ENCODE results near the gene SLC16A12. TPM values are rescaled to one million over a fixed set of nuclear protein-coding genes. Genes with fewer than 3 reads are reported as not detected.
"Not testable (repeated sequence)": the region's sequence is repeated elsewhere in the genome, so short reads cannot be mapped to it uniquely, and the experiment has no call there.

Gene SLC16A12
- total RNA-seq, 1 donor from 2014 or later, result 0.75 TPM

DNA sequence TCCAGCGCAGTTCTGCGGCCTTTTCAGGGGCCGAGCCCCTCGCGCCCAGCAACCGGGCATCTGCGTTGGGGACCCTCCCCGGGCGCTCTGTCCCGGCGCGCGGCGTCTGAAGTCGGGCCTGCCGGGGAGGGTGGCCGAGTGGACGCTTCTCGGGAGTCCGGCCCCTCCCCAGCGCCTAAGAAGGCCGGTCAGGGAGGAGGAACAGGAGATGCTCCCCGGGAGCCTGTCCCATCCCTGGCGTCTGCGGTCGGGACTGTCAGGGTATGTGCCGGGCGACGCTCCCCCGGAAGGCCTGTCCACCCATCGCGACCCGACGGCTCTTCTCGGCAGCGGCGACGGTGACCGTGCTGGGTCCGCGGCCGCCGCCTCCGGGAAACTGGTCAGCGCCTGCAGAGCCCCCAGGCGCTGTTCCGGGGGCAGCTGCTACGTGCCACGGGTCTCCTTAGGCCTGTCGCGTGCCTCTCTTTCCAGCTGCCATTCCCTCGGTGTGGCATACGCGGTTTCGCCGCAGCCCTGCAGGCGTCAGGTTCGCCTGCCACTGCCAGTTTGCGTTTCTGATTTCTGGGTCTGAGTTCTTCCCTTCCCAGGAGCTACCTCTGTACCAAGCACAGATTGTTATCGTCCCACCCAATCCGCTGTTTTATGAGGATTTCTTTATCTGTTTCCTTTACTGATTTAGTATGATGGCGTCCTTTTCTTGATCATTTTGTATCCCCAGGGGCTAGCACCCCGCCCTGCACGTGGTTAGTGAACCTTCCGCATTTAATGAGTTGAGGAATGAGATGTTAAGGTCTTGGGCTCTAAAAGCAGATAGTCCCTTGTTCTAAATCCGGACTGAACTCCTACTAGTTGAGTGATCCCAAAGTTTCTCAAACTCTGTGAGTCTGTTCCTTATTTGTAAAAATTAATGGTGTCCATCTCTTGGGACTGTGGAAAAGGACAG is 120.2 kb downstream of the SLC16A12 start:
- peak overlapping the region; percentile 71 for H3K4me3 ChIP-seq (ENCODE audit: low read depth, low read length)
- TF ChIP-seq, protein P1, sequence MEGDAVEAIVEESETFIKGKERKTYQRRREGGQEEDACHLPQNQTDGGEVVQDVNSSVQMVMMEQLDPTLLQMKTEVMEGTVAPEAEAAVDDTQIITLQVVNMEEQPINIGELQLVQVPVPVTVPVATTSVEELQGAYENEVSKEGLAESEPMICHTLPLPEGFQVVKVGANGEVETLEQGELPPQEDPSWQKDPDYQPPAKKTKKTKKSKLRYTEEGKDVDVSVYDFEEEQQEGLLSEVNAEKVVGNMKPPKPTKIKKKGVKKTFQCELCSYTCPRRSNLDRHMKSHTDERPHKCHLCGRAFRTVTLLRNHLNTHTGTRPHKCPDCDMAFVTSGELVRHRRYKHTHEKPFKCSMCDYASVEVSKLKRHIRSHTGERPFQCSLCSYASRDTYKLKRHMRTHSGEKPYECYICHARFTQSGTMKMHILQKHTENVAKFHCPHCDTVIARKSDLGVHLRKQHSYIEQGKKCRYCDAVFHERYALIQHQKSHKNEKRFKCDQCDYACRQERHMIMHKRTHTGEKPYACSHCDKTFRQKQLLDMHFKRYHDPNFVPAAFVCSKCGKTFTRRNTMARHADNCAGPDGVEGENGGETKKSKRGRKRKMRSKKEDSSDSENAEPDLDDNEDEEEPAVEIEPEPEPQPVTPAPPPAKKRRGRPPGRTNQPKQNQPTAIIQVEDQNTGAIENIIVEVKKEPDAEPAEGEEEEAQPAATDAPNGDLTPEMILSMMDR (IDR thresholded peaks at IDR 0.05; ENCODE audit: insufficient read depth, low read length, poor library complexity, severe bottlenecking), result no peak
- no peaks in the 10 kb centered on the region for H3K27me3 ChIP-seq (ENCODE audit: control insufficient read depth, insufficient read depth, low read length)
- no peaks in the 10 kb centered on the region for H3K36me3 ChIP-seq (ENCODE audit: control insufficient read depth, insufficient read depth, low read length)
- DNase-seq (ENCODE audit: low read depth), result no peak

DNA sequence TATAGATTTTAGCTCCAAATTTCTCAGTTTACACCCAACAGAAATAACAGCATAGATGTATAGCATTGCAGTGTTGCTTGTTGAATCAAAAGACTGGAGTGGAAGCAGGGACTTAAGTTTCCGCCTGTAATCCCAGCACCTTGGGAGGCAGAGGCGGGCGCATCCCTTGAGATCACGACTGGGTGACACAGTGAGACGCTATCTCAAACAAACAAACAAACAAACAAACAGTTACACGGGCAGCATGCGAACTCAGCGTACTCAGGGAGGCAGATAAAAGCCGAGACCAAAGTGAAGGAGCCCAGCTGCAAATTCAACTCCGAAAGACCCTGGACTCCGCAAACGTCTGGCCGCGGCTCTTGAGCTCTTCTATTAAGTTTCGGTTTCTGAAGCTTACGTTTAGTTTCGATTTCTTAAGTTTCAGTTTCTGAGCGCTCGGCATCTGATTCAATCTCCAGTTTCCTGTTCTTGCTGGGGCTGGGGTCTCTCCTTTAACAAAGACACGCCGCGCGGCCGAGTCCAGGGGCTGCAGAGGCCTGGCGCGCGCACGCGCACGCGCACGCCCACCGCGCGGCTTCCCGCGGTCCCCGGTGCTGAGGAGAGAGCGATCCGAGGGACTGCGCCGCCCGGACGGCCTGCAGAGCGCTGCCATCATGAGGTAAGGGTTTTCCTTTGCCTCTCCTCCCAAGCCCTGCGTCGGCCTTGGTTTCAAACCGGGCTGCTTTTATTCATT is 121.1 kb downstream of the SLC16A12 start, which contains the start of gene IFIT5:
Gene IFIT5 (plus strand): TSS at position 423 of the 733 bp plus-strand sequence. CDS start 231 bp downstream, at position 654.
- no peaks in the 10 kb centered on the region for H3K27me3 ChIP-seq (ENCODE audit: control insufficient read depth, insufficient read depth, low read length)
- no peaks in the 10 kb centered on the region for H3K36me3 ChIP-seq (ENCODE audit: control insufficient read depth, insufficient read depth, low read length)
- peak within 1 kb of the TSS; percentile 71 for H3K4me3 ChIP-seq (ENCODE audit: low read depth, low read length)
- TF ChIP-seq, protein P1 (IDR thresholded peaks at IDR 0.05; ENCODE audit: insufficient read depth, low read length, poor library complexity, severe bottlenecking), result no peak
- DNase-seq (ENCODE audit: low read depth), result no peak

DNA sequence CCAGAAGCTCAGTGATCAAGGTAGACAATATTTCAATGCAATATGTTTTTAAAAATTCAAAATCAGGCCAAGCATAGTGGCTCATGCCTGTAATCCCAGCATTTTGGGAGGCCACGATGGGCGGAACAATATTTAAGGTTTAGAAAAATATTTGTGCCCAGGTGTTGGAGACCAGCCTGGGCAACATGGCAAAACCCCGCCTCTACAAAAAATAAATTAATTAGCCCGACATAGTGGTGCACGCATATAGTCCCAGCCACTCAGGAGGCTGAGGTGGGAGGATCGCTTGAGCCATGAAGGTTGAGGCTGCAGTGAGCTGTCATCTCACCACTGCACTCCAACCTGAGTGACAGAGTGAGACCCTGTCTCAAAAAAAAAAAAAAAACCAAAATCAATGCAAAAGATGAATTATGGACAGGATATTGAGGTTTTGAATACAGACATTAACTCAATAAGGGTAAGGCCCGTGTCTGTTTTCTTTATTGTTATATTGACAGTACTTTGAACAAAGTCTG is 121.9 kb downstream of the SLC16A12 start:
- DNase-seq (ENCODE audit: low read depth), result no peak
- H3K27me3 ChIP-seq (ENCODE audit: control insufficient read depth, insufficient read depth, low read length), result no peaks in the 10 kb centered on the region
- no peaks in the 10 kb centered on the region for H3K36me3 ChIP-seq (ENCODE audit: control insufficient read depth, insufficient read depth, low read length)
- H3K4me3 ChIP-seq (ENCODE audit: low read depth, low read length), result no peak overlapping the region
- TF ChIP-seq, protein P1 (IDR thresholded peaks at IDR 0.05; ENCODE audit: insufficient read depth, low read length, poor library complexity, severe bottlenecking), result no peak

DNA sequence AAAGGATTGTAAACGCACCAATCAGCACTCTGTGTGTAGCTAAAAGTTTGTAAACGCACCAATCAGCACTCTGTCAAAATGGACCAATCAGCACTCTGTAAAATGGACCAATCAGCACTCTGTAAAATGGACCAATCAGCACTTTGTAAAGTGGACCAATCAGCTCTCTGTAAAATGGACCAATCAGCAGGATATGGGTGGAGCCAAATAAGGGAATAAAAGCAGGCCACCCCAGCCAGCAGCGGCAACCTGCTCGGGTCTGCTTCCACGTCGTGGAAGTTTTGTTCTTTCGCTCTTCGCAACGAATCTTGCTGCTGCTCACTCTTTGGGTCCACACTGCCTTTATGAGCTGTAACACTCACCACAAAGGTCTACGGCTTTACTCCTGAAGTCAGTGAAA is 123.1 kb downstream of the SLC16A12 start:
- H3K4me3 ChIP-seq (ENCODE audit: low read depth, low read length); DNase-seq (ENCODE audit: low read depth); H3K36me3 ChIP-seq (ENCODE audit: control insufficient read depth, insufficient read depth, low read length); H3K27me3 ChIP-seq (ENCODE audit: control insufficient read depth, insufficient read depth, low read length): not testable (repeated sequence)

DNA sequence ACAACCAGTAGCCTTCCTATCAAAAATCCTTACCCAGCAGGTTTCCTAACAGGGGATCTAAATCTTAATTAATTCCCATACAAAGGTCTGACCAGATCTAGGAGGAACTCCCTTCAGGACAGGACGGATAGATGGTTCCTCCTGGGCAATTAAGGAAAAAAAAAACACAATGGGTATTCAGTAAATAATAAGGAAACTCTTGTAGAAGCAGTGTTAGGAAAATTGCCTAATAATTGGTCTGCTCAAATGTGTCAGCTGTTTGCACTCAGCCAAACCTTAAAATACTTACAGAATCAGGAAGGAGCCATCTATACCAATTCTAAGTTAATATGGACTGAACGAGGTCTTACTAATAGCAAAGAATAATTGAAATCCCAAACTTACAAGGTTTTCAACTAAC is 124.3 kb downstream of the SLC16A12 start:
- H3K4me3 ChIP-seq (ENCODE audit: low read depth, low read length); DNase-seq (ENCODE audit: low read depth); H3K27me3 ChIP-seq (ENCODE audit: control insufficient read depth, insufficient read depth, low read length); H3K36me3 ChIP-seq (ENCODE audit: control insufficient read depth, insufficient read depth, low read length): not testable (repeated sequence)

DNA sequence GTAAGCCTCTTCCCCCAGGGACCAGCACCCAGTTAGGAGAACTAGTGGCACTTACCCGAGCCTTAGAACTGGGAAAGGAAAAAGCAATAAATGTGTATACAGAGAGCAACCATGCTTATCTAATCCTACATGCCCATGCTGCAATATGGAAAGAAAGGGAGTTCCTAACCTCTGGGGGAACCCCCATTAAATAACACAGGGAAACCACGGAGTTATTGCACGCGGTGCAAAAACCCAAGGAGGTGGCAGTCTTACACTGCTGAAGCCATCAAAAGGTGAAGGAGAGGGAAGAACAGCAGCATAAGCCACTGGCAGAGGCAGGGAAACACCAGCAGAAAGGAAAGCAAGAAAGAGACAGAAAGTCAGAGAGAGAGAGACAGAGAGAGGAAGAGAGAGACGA is 124.8 kb downstream of the SLC16A12 start:
- H3K36me3 ChIP-seq (ENCODE audit: control insufficient read depth, insufficient read depth, low read length); DNase-seq (ENCODE audit: low read depth); H3K27me3 ChIP-seq (ENCODE audit: control insufficient read depth, insufficient read depth, low read length); H3K4me3 ChIP-seq (ENCODE audit: low read depth, low read length): not testable (repeated sequence)

DNA sequence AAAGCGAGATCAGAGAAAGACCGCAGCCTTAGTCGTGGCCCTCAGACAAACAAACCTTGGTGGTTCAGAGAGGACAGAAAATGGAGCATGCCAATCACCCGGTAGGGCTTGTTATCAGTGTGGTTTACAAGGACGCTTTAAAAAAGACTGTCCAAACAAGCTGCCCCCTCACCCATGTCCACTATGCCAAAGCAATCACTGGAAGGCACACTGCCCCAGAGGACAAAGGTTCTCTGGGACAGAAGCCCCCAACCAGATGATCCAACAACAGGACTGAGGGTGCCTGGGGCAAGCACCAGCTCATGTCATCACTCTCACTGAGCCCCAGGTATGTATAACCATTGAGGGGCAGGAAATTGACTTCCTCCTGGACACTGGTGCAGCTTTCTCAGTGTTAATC is 126.1 kb downstream of the SLC16A12 start:
- H3K4me3 ChIP-seq (ENCODE audit: low read depth, low read length); H3K36me3 ChIP-seq (ENCODE audit: control insufficient read depth, insufficient read depth, low read length); H3K27me3 ChIP-seq (ENCODE audit: control insufficient read depth, insufficient read depth, low read length); DNase-seq (ENCODE audit: low read depth): not testable (repeated sequence)

DNA sequence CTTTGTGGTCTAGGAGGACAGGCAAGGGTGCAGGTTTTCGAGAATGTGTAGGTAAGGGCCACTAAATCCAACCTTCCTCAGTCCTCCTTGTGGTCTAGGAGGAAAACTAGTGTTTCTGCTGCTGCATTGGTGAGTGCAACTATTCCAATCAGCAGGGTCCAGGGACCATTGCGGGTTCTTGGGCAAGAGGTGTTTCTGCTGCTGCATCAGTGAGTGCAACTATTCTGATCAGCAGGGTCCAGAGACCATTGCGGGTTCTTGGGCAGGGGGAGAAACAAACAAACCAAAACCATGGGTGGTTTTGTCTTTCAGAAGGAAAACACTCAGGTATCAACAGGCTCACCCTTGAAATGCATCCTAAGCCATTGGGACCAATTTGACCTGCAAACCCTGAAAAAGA is 127.6 kb downstream of the SLC16A12 start:
- not testable (repeated sequence) for H3K4me3 ChIP-seq (ENCODE audit: low read depth, low read length); H3K27me3 ChIP-seq (ENCODE audit: control insufficient read depth, insufficient read depth, low read length); DNase-seq (ENCODE audit: low read depth); H3K36me3 ChIP-seq (ENCODE audit: control insufficient read depth, insufficient read depth, low read length)

DNA sequence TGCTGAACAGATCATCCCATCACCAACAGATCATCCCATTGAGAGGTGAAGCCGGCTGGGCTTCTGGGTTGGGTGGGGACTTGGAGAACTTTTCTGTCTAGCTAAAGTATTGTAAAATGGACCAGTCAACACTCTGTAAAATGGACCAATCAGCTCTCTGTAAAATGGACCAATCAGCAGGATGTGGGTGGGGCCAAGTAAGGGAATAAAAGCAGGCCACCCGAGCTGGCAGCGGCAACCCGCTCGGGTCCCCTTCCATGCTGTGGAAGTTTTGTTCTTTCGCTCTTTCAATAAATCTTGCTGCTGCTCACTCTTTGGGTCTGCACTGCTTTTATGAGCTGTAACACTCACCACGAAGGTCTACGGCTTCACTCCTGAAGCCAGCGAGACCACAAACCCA is 129.2 kb downstream of the SLC16A12 start:
- H3K4me3 ChIP-seq (ENCODE audit: low read depth, low read length); H3K27me3 ChIP-seq (ENCODE audit: control insufficient read depth, insufficient read depth, low read length); H3K36me3 ChIP-seq (ENCODE audit: control insufficient read depth, insufficient read depth, low read length); DNase-seq (ENCODE audit: low read depth): not testable (repeated sequence)

Data from kidney epithelial cell (primary cell).